Measurements from ENCODE around the gene CAPN12. TPM values are rescaled to one million over a fixed set of nuclear protein-coding genes. Genes with fewer than 3 reads are reported as not detected.

Gene CAPN12
- total RNA-seq, 1 donor = 1.8 TPM

- Histone ChIP-seq H3K27me3 (ENCODE audit: insufficient read depth, low read length) (no peaks in the 10 kb centered on the region), H3K9me3 (ENCODE audit: low read depth, low read length) (no peaks in the 10 kb centered on the region)
Measured at GRCh38 chr19:38682195-38682867, 61.9 kb downstream of the CAPN12 start.

More at GRCh38 chr19:38682195-38682867, 61.9 kb downstream of the CAPN12 start:
- Histone ChIP-seq H3K4me3 (ENCODE audit: low read length) (no peak overlapping the region), H3K4me1 (ENCODE audit: insufficient read depth, low read length) (peaks cover 100% of the 10 kb centered on the region)

Other genes with a start within 250 kb of the CAPN12 start
- gene MAP4K1, start 126.5 kb downstream of the CAPN12 start, total RNA-seq = 29.1 TPM
- 517 TPM for gene EIF3K, start 125.3 kb downstream of the CAPN12 start, total RNA-seq
- 59.0 TPM for gene ACTN4, start 96.8 kb downstream of the CAPN12 start, total RNA-seq
- gene LGALS7, start 29.0 kb upstream of the CAPN12 start, total RNA-seq = not detected
- not detected for gene LGALS7B, start 44.7 kb upstream of the CAPN12 start, total RNA-seq
- 0.21 TPM for gene LGALS4, start 68.5 kb upstream of the CAPN12 start, total RNA-seq
- 14.3 TPM for gene ECH1, start 87.3 kb upstream of the CAPN12 start, total RNA-seq
- gene HNRNPL, start 105.5 kb upstream of the CAPN12 start, total RNA-seq = 304 TPM
- 8.1 TPM for gene RINL, start 133.8 kb upstream of the CAPN12 start, total RNA-seq
- gene SIRT2, start 155.1 kb upstream of the CAPN12 start, total RNA-seq = 50.7 TPM
- gene NFKBIB, start 155.5 kb upstream of the CAPN12 start, total RNA-seq = 22.6 TPM
- gene CCER2, start 167.7 kb upstream of the CAPN12 start, total RNA-seq = 0.42 TPM
- 6.4 TPM for gene SARS2, start 186.3 kb upstream of the CAPN12 start, total RNA-seq
- 9.9 TPM for gene MRPS12, start 186.5 kb upstream of the CAPN12 start, total RNA-seq
- gene FBXO17, start 231.3 kb upstream of the CAPN12 start, total RNA-seq = under 0.01 TPM

Measured in mononuclear cell (primary cell).